Keratinocyte (primary cell): Measurements from ENCODE around the gene TCEA2. TPM values are rescaled to one million over a fixed set of nuclear protein-coding genes. Genes with fewer than 3 reads are reported as not detected.
A peak's percentile ranks its signal among the peaks of the same experiment; 100 is the strongest.

ENCODE experiments used
- DNase-seq: peaks from one replicate; pipeline ENCODE4 v3.0.0-alpha.2; 2011; ENCODE audit warnings: low read depth, missing footprints, low spot score
- FAIRE-seq: peaks from 2 replicates; lab custom pipeline; 2011; peaks lifted over from hg19 to GRCh38; lab: Jason Lieb, UNC
- H2AFZ ChIP-seq: 2 replicates; pipeline ENCODE4 v1.6.0; 2012; ENCODE audit warnings: low read length, control low read depth, inconsistent platforms; ENCODE audit not compliant: control insufficient read depth
- H3K27ac ChIP-seq: 2 replicates; pipeline ENCODE4 v1.5.1; 2011; ENCODE audit warnings: low read length; ENCODE audit not compliant: control insufficient read depth, insufficient read depth
- H3K27me3 ChIP-seq: 3 replicates; pipeline ENCODE4 v1.6.0; 2011; ENCODE audit warnings: low read length; ENCODE audit not compliant: control insufficient read depth, insufficient read depth; ENCODE audit errors: extremely low read depth
- H3K36me3 ChIP-seq, 2 experiments: 2 replicates in 1 of 2; 3 replicates in 1 of 2; pipeline ENCODE4 v1.5.1; 2011; ENCODE audit warnings: low read length in 2 of 2, mild to moderate bottlenecking in 1 of 2; ENCODE audit not compliant: control insufficient read depth in 2 of 2, insufficient read depth in 2 of 2; ENCODE audit errors: extremely low read depth in 1 of 2
- H3K4me1 ChIP-seq: 3 replicates; pipeline ENCODE4 v1.5.1; 2011; ENCODE audit warnings: low read length; ENCODE audit not compliant: control insufficient read depth, insufficient read depth; ENCODE audit errors: extremely low read depth
- H3K4me2 ChIP-seq: 3 replicates; pipeline ENCODE4 v1.6.0; 2011; ENCODE audit warnings: low read depth, low read length; ENCODE audit not compliant: control insufficient read depth, insufficient read depth; ENCODE audit errors: extremely low read depth
- H3K4me3 ChIP-seq, 3 experiments: fragments of 200-600 bp in 1 of 3; sonication (generic) in 1 of 3; 2 replicates in 2 of 3; 3 replicates in 1 of 3; pipeline ENCODE4 v1.5.1; 2011 to 2016; ENCODE audit warnings: low read length in 3 of 3, mild to moderate bottlenecking in 3 of 3, control low read depth in 2 of 3, inconsistent platforms in 1 of 3, low read depth in 1 of 3, mixed read lengths in 1 of 3, mixed run types in 1 of 3, moderate library complexity in 1 of 3; ENCODE audit not compliant: control insufficient read depth in 2 of 3, insufficient read depth in 2 of 3; ENCODE audit errors: extremely low read depth in 1 of 3
- H3K79me2 ChIP-seq: 2 replicates; pipeline ENCODE4 v1.6.0; 2012; ENCODE audit warnings: low read length; ENCODE audit not compliant: control insufficient read depth, insufficient read depth
- H3K9ac ChIP-seq: 3 replicates; pipeline ENCODE4 v1.6.0; 2011; ENCODE audit warnings: low read length; ENCODE audit not compliant: control insufficient read depth, insufficient read depth; ENCODE audit errors: extremely low read depth
- H3K9me1 ChIP-seq: 3 replicates; pipeline ENCODE4 v1.6.0; 2011; ENCODE audit warnings: low read length; ENCODE audit not compliant: control insufficient read depth, insufficient read depth; ENCODE audit errors: extremely low read depth
- H3K9me3 ChIP-seq: 2 replicates; pipeline ENCODE4 v1.5.1; 2012; ENCODE audit warnings: low read depth, low read length; ENCODE audit not compliant: control insufficient read depth
- H4K20me1 ChIP-seq: 3 replicates; pipeline ENCODE4 v1.6.0; 2011; ENCODE audit warnings: low read length; ENCODE audit not compliant: control insufficient read depth, insufficient read depth; ENCODE audit errors: extremely low read depth
- EZH2 ChIP-seq: IDR thresholded peaks from one replicate; pipeline ENCODE4 v1.6.1; 2012; ENCODE audit warnings: inconsistent platforms, mild to moderate bottlenecking, low read length, moderate library complexity
- dilution Hi-C: fragments of 300-500 bp; cut with MboI; formaldehyde crosslinking; loops from one replicate; pipeline ENCODE4 v1.7.0; 2020; ENCODE audit warnings: low sequenced_read_pairs; ENCODE audit not compliant: extremely low pct_ligation_motif_present
- polyA plus RNA-seq, 5 experiments: library from polyadenylated mRNA; depleted of rRNA in 3 of 5; stranded (reverse) in 3 of 5; stranded (forward) in 1 of 5; unstranded in 1 of 5; fragments of >200 nt; gene quantifications; 1 replicate in 1 of 5; 2 replicates in 3 of 5; 3 replicates in 1 of 5; pipeline versions ENCODE4 v1.2.1 to v1.2.3, GENCODE V29; 2011 to 2012; ENCODE audit warnings: missing spikeins in 2 of 5, low read depth in 1 of 5, low replicate concordance in 1 of 5
- TF ChIP-seq, protein P1 (sequence below), 3 experiments: IDR thresholded peaks in 1 of 3; conservative IDR thresholded peaks in 1 of 3; optimal IDR thresholded peaks in 1 of 3; 2 replicates in 2 of 3; 3 replicates in 1 of 3; pipeline versions ENCODE3 to v1.5.1; 2011; ENCODE audit warnings: low read length in 3 of 3, mild to moderate bottlenecking in 3 of 3, moderate library complexity in 2 of 3, control low read depth in 1 of 3, inconsistent platforms in 1 of 3; ENCODE audit not compliant: insufficient read depth in 2 of 3; ENCODE audit errors: extremely low read depth in 1 of 3

TCEA2 gene
- polyA plus RNA-seq, 1 donor (not counting 4 experiments of a cell fraction or from before 2014, with no cell fraction given): 9.1 TPM

DNA sequence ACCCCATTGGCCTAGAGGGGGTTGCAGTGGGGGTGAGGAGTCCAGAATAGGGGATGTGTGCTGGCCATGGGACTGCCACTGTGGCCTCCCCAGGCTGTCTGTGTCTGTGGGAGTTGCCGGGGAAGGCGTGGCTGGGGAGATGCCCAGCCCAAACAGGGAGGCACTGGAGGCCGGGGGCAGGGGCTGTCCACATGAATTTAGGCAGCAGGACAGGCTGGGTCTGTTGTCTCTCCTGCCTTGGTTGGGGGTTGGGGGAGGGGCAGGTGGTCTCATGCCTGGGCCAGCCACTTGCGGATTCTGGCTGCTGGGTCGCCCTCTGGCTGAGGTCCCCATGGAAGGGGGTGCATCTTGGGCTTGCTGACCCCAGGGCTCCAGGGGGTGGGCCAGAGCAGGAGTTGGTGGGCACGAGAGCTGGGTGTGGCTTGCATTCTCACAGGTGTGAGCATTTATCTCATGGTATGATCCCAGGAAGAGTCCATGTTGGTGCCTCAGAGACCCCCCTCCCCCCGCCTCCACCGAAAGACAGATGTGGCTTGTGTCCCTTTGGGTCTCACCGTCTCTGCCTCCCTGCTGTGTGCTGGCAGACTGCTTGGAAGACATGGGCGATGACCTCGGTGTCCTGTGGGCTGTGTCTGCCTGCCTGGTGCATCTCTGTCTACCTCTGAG lies 17.5 kb upstream of the TCEA2 start:
- Histone ChIP-seq H4K20me1 (no peaks in the 10 kb centered on the region), H3K9me1 (no peaks in the 10 kb centered on the region), H3K4me1 (peaks cover 13% of the 10 kb centered on the region), H3K4me3 (no peak overlapping the region), H3K27me3 (peaks cover 58% of the 10 kb centered on the region), H3K4me2 (peak overlapping the region; percentile 48), H3K27ac (no peak overlapping the region), H3K9ac (no peak overlapping the region), H3K79me2 (no peaks in the 10 kb centered on the region), H2AFZ (no peak overlapping the region), H3K9me3 (no peaks in the 10 kb centered on the region), H3K36me3 (no peaks in the 10 kb centered on the region)
- TF ChIP-seq, protein P1, sequence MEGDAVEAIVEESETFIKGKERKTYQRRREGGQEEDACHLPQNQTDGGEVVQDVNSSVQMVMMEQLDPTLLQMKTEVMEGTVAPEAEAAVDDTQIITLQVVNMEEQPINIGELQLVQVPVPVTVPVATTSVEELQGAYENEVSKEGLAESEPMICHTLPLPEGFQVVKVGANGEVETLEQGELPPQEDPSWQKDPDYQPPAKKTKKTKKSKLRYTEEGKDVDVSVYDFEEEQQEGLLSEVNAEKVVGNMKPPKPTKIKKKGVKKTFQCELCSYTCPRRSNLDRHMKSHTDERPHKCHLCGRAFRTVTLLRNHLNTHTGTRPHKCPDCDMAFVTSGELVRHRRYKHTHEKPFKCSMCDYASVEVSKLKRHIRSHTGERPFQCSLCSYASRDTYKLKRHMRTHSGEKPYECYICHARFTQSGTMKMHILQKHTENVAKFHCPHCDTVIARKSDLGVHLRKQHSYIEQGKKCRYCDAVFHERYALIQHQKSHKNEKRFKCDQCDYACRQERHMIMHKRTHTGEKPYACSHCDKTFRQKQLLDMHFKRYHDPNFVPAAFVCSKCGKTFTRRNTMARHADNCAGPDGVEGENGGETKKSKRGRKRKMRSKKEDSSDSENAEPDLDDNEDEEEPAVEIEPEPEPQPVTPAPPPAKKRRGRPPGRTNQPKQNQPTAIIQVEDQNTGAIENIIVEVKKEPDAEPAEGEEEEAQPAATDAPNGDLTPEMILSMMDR (optimal IDR thresholded peaks at IDR 0.05 in 1 of 3, IDR thresholded peaks at IDR 0.05 in 1 of 3, conservative IDR thresholded peaks at IDR 0.05 in 1 of 3; ENCODE audit: extremely low read depth in 1 of 3, insufficient read depth in 2 of 3, low read length in 3 of 3): no peak
- TF ChIP-seq EZH2: no peak
- dilution Hi-C loops: no loop called here
- FAIRE-seq (no peak), DNase-seq (no peak)

DNA sequence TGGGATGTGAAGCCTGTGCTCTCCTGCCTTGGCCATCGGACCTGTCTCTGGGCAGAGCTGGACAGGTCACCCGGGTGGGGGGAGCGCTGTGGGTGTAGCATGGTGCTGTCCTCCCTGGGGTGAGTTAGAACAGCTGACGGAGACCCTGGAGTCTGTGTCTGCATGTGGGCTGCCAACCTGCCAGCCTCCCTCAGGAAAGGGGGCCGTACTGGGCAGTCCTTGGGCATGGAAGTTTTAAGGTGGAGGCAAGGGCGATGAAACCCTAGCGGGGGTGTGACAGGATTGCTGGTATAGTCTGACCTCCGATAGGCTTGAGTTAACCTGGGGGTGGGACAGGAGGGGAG lies 16.0 kb upstream of the TCEA2 start:
- no peak overlapping the region for H3K4me3 ChIP-seq
- no peak overlapping the region for H2AFZ ChIP-seq
- DNase-seq (no peak), FAIRE-seq (no peak)
- no peaks in the 10 kb centered on the region for H3K36me3 ChIP-seq
- H3K9me1 ChIP-seq: no peaks in the 10 kb centered on the region
- no peak for TF ChIP-seq EZH2
- TF ChIP-seq, protein P1 (optimal IDR thresholded peaks at IDR 0.05 in 1 of 3, IDR thresholded peaks at IDR 0.05 in 1 of 3, conservative IDR thresholded peaks at IDR 0.05 in 1 of 3; ENCODE audit: extremely low read depth in 1 of 3, insufficient read depth in 2 of 3, low read length in 3 of 3): no peak
- no peaks in the 10 kb centered on the region for H4K20me1 ChIP-seq
- no peak overlapping the region for H3K27ac ChIP-seq
- no peak overlapping the region for H3K9ac ChIP-seq
- H3K9me3 ChIP-seq: no peaks in the 10 kb centered on the region
- H3K27me3 ChIP-seq: peaks cover 49% of the 10 kb centered on the region
- H3K4me1 ChIP-seq: peaks cover 13% of the 10 kb centered on the region
- H3K4me2 ChIP-seq: no peak overlapping the region
- dilution Hi-C loops: no loop called here
- no peaks in the 10 kb centered on the region for H3K79me2 ChIP-seq
